ENCODE data around the gene ITGBL1. TPM values are rescaled to one million over a fixed set of nuclear protein-coding genes. Genes with fewer than 3 reads are reported as not detected.

Gene ITGBL1
- total RNA-seq, 2 donors from 2014 or later: not detected

- Histone ChIP-seq H3K9me3 (ENCODE audit: control insufficient read depth, low read length) (no peaks in the 10 kb centered on the region), H3K36me3 (ENCODE audit: control insufficient read depth, insufficient read depth, low read length) (no peaks in the 10 kb centered on the region), H3K4me1 (ENCODE audit: control insufficient read depth, insufficient read depth, low read length) (no peaks in the 10 kb centered on the region), H3K27ac (ENCODE audit: low read depth, low read length) (no peak overlapping the region), H3K27me3 (ENCODE audit: control insufficient read depth, insufficient read depth, low read length, poor library complexity, severe bottlenecking) (no peaks in the 10 kb centered on the region), H3K4me3 (ENCODE audit: low read length) (no peak overlapping the region), H3K9ac (ENCODE audit: extremely low read depth, low read length, poor library complexity, severe bottlenecking) (no peak overlapping the region)
- no peak for DNase-seq
- H3K9me3 Mint-ChIP-seq: no peaks in the 10 kb centered on the region
- TF ChIP-seq CTCF (conservative IDR thresholded peaks at IDR 0.05): no peak
- no peaks in the 10 kb centered on the region for H3K36me3 Mint-ChIP-seq (ENCODE audit: low read depth)
- no peak overlapping the region for H3K4me3 Mint-ChIP-seq
- peaks cover 11% of the 10 kb centered on the region for H3K4me1 Mint-ChIP-seq
- H3K27ac Mint-ChIP-seq: no peak overlapping the region
- 94 to 100% methylated on average over 1 to 2 of the region's 2 CpGs for WGBS, 2 experiments (ENCODE audit: insufficient coverage in 1 of 2, insufficient read length in 1 of 2)
- no peaks in the 10 kb centered on the region for H3K27me3 Mint-ChIP-seq (ENCODE audit: insufficient read depth)
These were observed 294.0 kb downstream of the ITGBL1 start for GRCh38 chr13:101746513-101746912.

- no peak for TF ChIP-seq CTCF (conservative IDR thresholded peaks at IDR 0.05)
- Mint-ChIP-seq H3K36me3 (ENCODE audit: low read depth) (no peaks in the 10 kb centered on the region), H3K27ac (no peak overlapping the region), H3K4me1 (peaks cover 7% of the 10 kb centered on the region), H3K4me3 (no peak overlapping the region), H3K9me3 (no peaks in the 10 kb centered on the region), H3K27me3 (ENCODE audit: insufficient read depth) (no peaks in the 10 kb centered on the region)
- Histone ChIP-seq H3K4me1 (ENCODE audit: control insufficient read depth, insufficient read depth, low read length) (no peaks in the 10 kb centered on the region), H3K9ac (ENCODE audit: extremely low read depth, low read length, poor library complexity, severe bottlenecking) (no peak overlapping the region), H3K4me3 (ENCODE audit: low read length) (no peak overlapping the region), H3K27me3 (ENCODE audit: control insufficient read depth, insufficient read depth, low read length, poor library complexity, severe bottlenecking) (no peaks in the 10 kb centered on the region), H3K27ac (ENCODE audit: low read depth, low read length) (no peak overlapping the region), H3K36me3 (ENCODE audit: control insufficient read depth, insufficient read depth, low read length) (no peaks in the 10 kb centered on the region), H3K9me3 (ENCODE audit: control insufficient read depth, low read length) (no peaks in the 10 kb centered on the region)
- DNase-seq: no peak
- 70% methylated on average over 1 of the region's 1 CpG; no CpG with 5 or more reads in 1 of the 2 experiments for WGBS, 2 experiments (ENCODE audit: insufficient coverage in 1 of 2, insufficient read length in 1 of 2)
These were observed 294.6 kb downstream of the ITGBL1 start for GRCh38 chr13:101747039-101747438.

GRCh38 chr13:101749584-101749983 lies 297.1 kb downstream of the ITGBL1 start:
- H3K27me3 Mint-ChIP-seq (ENCODE audit: insufficient read depth): peaks cover 6% of the 10 kb centered on the region
- WGBS, 2 experiments (ENCODE audit: insufficient coverage in 1 of 2, insufficient read length in 1 of 2): no CpG with 5 or more reads among the region's 1 CpG
- peaks cover 5% of the 10 kb centered on the region for H3K4me1 Mint-ChIP-seq
- H3K9ac ChIP-seq (ENCODE audit: extremely low read depth, low read length, poor library complexity, severe bottlenecking): no peak overlapping the region
- no peaks in the 10 kb centered on the region for H3K27me3 ChIP-seq (ENCODE audit: control insufficient read depth, insufficient read depth, low read length, poor library complexity, severe bottlenecking)
- peaks cover 3% of the 10 kb centered on the region for H3K4me1 ChIP-seq (ENCODE audit: control insufficient read depth, insufficient read depth, low read length)
- DNase-seq: no peak
- H3K9me3 ChIP-seq (ENCODE audit: control insufficient read depth, low read length): no peaks in the 10 kb centered on the region
- H3K27ac Mint-ChIP-seq: no peak overlapping the region
- no peaks in the 10 kb centered on the region for H3K9me3 Mint-ChIP-seq
- no peak overlapping the region for H3K27ac ChIP-seq (ENCODE audit: low read depth, low read length)
- no peak for TF ChIP-seq CTCF (conservative IDR thresholded peaks at IDR 0.05)
- no peak overlapping the region for H3K4me3 Mint-ChIP-seq
- H3K4me3 ChIP-seq (ENCODE audit: low read length): no peak overlapping the region
- no peaks in the 10 kb centered on the region for H3K36me3 Mint-ChIP-seq (ENCODE audit: low read depth)
- no peaks in the 10 kb centered on the region for H3K36me3 ChIP-seq (ENCODE audit: control insufficient read depth, insufficient read depth, low read length)

Measured in endodermal cell (in vitro differentiated cells).